ENCODE measurements around the gene PCK1. TPM values are rescaled to one million over a fixed set of nuclear protein-coding genes. Genes with fewer than 3 reads are reported as not detected.
"Not testable (repeated sequence)": the region's sequence is repeated elsewhere in the genome, so short reads cannot be mapped to it uniquely, and the experiment has no call there.

The PCK1 gene
- polyA plus RNA-seq (2013, experiment 1 of 2; ENCODE audit: insufficient read length), result not detected
- 0.32 TPM for polyA plus RNA-seq (2013, experiment 2 of 2; ENCODE audit: insufficient read length)

DNA sequence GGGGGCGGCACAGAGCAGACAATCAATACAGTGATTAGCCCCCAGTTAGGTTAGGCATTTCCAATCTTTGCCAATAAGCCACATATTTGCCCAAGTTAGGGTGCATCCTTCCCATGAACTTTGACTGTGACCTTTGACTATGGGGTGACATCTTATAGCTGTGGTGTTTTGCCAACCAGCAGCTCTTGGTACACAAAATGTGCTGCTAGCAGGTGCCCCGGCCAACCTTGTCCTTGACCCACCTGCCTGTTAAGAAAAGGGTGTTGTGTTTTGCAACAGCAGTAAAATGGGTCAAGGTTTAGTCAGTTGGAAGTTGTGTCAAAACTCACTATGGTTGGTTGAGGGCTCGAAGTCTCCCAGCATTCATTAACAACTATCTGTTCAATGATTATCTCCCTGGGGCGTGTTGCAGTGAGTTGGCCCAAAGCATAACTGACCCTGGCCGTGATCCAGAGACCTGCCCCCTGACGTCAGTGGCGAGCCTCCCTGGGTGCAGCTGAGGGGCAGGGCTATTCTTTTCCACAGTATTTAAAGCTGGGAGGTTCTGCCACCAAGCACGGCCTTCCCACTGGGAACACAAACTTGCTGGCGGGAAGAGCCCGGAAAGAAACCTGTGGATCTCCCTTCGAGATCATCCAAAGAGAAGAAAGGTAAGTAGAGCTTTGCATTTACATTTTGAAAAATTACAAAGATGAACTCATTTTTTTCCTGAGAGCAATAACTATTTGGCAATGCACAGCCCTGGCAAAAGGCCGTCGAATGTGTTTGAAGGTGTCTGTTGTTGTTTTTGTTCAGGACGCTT lies at the start of gene PCK1:
TSS of gene PCK1 (plus strand) at position 557 of the 802 bp plus-strand sequence. CDS start 302 bp downstream, outside the sequence.
- DNase-seq, result peak; percentile 5

DNA sequence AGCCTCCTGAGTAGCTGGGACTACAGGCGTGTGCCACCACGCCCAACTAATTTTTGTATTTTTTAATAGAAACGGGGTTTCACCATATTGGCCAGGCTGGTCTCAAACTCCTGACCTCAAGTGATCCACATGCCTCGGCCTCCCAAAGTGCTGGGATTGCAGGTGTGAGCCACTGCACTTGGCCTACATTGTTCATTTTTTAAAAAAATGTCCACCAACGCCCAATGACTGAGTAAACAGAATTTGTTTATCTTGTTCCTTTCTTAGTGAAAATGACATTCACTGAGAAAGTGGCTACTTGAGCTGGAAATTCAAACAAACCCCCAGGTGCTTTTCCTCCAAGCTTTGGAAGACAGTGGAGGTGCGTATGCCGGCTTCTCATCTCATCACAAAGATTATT lies 49.2 kb upstream of the PCK1 start:
- not testable (repeated sequence) for DNase-seq

DNA sequence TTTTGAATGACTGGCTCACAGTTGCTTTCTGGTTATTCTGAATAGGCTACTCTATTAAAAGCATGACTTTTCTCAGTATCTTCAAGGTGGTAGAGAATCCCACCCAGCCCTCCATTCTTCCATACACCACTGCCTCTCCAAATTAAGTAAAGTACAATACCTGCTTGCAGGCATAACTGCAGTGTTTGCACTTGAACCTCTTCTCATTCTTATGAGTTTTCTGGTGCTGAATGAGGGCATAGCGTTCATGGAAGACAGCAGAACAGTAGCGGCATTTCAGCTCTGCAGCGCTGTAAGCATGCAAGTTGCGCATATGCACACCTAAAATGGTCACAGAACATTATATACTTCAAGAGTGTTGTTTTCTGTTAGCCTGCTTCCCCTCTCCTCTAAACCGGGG lies 48.5 kb upstream of the PCK1 start:
- no peak for DNase-seq

DNA sequence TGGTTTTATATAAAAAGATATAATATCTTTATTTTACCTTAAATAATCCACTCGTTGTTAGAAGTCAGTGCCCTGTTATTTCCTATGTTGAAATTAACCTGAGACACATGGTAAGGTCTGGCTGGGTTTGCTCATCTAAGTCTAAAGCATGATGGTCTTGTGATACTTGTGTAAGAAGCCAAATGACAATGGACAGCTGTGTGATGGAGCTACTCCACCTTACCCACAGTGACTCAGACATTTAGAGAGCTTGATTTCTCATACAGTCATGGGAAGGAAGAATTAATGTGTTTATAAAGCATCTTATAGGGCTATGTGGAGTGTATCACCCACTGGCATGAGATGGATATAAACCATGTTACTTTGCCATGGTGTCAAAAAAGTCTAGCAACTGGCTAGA lies 47.7 kb upstream of the PCK1 start:
- DNase-seq, result no peak

DNA sequence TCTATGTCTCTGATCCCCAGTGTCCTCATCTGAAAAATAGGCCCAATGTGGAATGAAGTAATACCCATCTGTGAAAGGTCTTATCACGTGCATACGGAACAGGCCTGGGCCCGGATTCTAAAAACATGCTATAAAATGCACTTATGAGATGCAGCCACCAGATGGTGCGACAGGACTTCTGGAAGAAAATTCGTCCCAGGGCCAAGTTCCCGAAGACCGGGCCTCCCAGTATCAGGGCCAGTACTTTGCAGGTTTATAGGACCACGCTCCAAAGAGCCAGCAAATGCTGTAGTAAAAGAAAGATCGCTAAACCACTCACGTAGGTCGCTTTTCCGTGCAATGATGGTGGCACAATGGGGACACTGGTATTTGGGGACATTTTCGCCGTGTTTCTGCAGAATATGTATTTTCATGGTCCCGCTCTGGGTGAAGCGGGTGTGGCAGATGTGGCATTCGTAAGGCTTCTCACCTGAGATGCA lies 46.6 kb upstream of the PCK1 start:
- peak; percentile 55 for DNase-seq

DNA sequence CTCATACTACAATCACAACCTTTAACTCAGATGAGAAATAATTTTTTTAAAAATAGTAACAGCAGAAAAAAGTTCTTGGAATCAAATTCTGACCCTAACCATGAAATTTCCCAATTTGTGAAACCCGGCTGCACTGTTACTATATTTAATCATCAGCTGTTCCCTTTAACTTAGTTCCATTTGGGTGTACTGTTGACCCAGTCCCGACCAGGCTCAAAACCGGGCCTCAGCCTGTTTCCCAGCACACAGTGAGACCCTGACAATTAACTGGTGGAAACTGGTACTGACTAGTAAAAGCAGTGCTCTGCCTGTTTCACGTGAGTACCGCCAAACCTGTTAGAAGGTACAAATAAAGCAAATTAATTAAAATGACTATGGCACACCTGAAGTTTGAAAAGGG lies 43.0 kb upstream of the PCK1 start:
- DNase-seq, result no peak

DNA sequence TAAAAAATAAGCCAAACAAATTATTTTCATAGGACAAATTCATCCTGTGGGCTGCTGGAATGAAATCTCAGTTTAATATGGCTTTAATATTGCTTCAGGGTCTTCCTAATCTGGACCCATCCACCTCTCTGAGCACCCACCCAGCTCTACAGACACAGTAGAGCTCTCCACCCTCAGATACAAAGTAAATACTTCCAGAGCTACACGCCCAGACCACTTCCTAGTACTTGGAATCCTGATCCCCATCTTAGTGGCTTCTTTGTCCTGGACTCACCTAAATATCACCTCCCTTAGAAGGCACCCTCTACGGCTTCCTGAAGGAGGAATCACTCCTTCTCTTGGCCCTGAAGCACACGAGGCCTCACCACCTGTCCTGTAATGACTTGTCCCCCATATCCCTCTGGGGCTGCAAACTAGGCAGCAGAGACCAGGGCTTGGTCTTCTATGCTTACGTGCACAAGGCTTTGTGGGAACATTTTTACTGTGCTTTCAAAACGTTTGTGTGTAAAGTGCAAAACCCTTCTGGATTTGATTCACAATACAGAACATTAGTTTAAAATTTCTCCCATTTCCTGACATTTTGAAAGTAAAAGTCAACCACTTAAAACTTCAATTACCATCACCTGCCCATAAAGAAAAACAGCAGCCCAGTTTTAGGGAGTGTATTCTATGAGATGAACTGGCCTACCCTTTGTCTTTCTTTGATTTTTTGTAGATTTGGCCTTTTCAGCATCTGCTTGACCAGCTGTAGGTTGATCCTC lies 38.4 kb upstream of the PCK1 start:
- no peak for DNase-seq

DNA sequence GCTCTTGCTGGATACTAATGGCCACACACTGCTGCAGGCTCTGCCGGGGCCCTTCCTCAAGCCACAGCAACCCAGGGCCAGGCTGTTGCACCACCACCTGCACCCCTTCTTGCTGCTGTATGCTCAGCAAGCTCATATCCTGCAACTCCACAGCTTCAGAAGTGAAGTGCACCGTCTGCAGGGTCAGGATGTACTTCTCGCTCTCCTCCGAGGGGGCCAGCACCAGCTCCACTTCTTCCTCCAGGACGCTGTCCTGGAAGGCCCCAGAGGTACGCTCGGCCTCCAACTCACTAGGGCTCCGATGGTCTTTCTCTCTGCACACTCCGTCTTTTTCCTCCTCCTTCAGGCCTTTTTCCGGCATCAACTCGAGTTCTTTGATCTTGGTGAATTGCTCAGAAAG lies 37.1 kb upstream of the PCK1 start:
- DNase-seq, result no peak

DNA sequence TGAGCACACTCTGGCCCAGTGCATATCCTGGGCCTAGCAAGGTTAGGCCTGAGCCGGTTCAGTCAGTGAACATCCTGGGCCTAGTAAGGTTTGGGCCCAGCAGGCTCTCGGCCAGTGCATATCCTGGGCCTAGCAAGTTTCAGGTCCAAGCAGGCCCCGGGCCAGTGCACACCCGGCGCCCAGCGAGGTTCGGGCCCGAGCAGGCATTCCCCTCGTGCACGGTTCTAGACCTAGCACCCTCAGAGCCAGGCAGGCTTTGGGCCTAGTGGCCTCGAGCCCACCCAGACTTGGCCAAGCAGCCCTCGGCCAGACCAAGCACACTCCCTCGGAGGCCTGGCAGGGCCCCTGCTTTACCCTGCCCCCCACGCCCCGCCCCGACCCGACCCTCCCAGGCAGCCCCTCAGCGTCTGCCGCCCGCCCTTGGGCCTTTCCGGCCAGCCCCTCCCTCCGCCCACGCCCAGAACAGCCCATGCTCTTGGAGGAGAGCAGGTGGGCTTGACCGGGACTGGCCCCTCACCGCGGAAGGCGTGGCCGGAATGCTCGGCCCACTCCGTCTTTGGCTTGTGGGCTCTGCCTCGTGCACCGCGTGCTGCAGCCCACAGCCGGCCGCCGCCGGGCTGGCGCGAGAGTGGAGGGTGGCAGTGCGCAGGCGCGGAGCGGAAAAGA lies 36.3 kb upstream of the PCK1 start, which contains the start of gene CTCFL:
TSS of gene CTCFL (minus strand) at position 630 of the 666 bp plus-strand sequence. CDS start 935 bp downstream, outside the sequence.
- DNase-seq, result no peak

DNA sequence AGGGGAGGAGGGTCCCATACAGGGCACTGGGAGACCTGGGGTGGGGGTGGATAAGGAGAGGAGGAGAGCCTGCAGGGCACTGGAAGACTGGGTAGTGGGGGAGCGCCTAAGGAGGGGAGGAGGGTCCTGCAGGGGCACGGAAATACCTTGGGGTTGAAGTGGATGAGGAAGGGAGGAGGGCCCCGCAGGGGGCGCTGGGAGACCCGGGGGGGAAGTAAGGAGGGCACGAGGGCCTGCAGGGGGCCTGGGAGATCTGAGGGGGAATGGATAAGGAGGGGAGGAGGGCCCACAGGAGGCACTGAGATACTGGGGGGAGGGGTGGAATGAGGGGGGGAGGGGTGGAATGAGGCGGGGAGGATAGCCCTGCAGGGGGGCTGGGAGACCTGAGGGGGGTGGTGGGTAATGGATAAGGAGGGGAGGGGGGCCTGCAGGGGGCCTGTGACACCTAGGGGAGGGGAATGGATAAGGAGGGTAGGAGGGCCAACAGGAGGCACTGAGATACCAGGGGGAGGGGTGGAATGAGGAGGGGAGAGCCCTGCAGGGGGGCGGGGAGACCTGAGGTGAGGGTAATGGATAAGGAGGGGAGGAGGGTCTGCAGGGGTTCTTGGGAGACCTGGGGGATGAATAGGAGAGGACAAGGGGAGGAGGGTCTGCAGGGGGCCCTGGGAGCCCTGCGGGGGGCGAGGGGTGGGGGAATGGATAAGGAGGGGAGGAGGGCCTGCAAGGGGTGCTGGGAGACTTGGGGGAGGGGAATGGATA lies 35.4 kb upstream of the PCK1 start:
- no peak for DNase-seq

DNA sequence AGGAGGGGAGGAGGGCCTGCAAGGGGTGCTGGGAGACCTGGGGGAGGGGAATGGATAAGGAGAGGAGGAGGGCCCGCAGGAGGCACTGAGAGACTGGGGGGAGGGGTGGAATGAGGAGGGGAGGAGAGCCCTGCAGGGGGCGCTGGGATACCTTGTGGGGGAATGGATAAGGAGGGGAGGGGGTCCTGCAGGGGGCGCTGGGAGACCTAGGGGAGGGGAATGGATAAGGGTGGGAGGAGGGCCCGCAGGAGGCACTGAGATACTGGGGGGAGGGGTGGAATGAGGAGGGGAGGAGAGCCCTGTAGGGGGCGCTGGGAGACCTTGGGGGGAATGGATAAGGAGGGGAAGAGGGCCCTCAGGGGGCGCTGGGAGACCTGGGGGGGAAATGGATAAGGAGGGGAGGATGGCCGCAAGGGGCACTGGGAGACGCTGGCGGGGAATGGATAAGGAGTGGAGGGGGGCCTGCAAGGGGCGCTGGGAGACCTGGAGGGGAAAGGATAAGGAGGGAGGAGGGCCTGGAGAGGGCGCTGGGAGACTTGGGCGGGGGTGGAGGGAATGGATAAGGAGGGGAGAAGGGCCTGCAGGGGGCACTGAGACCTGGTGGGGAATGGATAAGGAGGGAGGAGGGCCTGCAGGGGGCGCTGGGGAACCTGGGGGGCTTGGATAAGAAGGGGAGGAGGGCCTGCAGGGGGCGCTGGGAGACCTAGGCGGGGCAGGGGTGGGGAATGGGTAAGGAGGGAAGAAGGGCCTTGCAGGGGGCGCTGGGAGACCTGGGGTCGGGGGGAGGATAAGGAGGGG lies 34.6 kb upstream of the PCK1 start:
- no peak for DNase-seq

DNA sequence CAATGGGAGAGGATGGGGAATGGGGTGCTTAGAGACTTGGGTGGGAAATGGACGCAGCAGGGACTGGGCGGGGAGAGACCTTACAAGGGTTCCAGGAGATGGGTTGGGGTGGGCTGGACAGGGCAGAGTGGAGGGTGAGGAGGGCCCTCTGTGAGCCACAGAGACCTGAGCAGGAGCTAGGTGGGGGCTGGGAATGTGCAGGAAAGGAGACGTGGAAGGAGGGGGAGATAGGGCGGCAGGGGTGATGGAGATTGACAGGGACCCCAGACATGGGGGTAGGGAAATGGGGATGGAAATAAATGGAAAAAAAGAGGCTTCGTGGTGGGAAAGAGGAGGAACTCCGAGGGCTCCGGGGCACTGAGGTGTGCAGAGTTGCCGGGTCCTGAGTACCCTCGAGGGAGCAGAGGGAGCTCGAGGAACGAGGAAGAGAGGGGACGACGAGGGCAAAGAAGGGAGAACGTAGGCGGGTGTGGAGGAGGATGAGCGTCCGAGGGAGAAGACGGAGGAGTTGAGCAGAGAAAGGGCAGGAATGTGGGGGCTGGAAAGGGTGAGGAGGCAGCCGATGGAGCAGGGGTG lies 33.9 kb upstream of the PCK1 start:
- no peak for DNase-seq

DNA sequence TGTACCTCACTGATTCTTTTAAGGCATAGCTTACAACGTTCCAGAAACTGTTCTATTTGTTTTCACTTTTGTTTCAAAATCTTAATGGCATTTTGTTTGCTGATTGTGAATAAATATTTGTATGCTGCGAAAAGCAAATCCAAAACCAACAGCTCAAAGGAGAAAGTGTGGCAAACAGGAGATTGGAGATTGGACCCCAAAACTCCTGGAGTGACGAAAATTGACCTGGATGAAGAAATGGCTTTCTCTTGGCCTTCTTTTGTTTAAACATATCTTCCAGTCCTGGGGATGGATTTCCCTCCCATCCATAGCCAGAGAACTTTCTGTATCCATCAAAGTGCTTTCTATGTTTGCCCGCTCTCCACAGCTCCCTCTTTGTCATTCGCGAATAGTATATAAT lies 33.2 kb upstream of the PCK1 start:
- no peak for DNase-seq

DNA sequence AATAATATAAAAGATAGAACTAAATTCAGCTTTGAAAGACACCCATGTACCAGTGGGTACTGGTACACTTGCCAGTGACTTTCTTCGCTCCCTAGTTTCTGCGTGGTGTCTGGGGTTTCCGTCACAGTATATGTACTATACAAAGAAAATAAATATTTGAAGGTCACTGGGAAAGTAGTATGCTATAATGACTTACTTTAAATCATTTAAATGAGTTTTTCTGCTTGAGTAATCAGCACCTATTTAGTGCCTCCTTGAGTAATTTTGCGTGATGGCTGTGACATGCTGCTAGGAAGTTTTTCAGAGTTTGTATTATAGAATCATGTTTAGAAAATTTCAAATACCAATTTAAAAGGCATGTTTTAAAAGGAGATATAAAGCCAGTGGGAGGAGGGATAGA lies 32.8 kb upstream of the PCK1 start:
- no peak for DNase-seq

DNA sequence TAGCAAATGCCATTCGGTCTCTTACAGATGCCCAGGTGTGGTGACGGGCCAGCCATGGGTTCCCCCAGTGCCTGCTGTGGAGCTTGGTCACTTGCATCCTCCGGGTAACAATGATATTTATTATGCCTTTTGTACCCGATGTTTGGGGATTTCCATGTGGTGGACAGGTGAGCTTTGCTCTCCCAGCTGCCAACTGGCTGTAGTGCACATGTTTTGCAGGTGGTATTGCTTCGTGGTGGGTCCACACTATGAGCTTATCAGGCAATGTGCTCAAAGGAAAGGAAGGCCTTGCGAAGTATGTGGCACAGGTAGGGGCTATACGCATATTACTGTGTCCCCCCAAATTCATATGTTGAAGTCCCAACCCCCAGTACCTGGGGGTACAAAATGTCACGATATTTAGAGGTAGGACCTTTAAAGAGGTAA lies 31.7 kb upstream of the PCK1 start:
- no peak for DNase-seq

DNA sequence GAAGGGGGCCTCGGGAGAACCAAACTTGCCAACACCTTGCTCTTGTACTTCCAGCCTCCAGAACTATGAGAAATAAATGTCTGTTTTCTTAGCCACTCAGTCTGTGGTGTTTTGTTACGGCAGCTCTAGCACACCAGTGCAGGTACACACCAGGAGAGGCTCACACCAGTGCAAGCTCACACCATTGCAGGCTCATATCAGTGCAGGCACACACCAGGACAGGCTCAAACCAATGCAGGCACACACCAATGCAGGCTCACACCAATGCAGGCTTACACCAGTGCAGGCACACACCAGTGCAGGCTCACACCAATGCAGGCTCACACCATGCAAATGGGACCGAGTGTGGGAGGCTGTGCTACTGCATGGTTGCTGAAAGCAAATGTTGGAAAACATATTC lies 31.1 kb upstream of the PCK1 start:
- no peak for DNase-seq

DNA sequence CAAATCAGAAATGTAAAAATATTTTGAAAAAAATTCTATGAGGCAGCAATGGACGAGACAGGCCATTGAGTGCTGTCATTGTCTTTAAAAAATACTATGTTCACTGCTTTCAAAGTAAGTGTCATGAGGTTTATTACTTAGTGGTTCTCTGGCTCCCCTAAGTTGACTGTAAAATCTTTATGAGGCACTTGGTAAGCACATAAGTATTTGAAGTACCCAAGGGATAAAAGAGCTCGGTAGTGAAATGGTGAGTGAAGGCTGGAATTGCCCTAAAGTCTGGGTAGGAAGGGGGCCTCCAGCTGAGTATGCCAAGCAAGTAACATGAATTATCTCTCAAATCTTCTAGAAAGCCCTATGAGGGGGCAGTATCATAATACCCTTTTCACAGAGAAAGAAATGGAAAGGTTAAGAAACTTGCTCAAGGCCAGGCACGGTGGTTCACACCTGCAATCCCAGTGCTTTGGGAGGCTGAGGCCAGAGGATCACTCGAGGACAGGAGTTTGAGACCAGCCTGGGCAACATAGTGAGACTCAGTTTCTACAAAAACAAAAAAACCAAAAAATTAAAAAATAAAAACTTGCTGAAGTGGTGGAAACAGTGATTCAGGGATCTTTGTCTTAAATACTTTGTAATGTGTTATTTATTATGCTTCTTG lies 30.5 kb upstream of the PCK1 start:
- no peak for DNase-seq

DNA sequence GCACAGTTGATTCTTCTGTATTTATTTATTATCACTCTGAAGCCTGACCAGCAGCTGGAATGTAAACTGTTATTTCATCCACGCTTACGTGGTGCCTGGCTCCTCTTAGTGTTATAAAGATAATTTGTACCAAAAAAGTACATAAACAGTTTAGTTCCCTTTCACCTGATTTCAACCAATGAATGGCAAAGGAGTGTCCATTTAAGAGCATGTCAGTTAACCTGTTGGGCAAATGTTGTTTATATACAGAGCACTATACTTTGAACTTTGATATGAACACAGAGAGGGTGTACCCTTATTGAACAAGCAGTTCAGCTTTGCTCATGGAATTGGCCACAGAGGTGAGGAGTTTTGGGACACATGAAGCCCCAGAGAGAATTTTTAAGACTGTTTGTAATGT lies 28.8 kb upstream of the PCK1 start:
- DNase-seq, result no peak

DNA sequence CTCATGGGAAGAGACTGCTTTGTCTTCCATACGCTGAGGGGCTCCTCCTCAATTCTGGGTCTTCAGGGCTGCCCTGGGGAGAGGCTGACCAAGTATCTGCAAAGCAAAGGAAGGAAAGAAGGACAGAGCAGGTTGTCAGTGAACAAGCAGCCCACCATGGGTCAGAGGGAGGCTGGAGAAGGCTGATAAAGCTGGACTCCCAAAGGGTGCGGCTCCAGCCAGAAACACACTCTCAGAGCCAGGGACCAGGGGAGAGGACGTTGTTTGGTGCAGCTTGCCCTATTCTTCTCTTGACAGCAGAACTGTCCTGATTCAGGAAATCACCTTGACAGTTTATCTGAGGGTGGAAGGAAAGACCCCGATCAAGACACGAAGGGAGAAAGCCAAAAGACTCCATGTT lies 25.6 kb upstream of the PCK1 start:
- DNase-seq, result no peak

DNA sequence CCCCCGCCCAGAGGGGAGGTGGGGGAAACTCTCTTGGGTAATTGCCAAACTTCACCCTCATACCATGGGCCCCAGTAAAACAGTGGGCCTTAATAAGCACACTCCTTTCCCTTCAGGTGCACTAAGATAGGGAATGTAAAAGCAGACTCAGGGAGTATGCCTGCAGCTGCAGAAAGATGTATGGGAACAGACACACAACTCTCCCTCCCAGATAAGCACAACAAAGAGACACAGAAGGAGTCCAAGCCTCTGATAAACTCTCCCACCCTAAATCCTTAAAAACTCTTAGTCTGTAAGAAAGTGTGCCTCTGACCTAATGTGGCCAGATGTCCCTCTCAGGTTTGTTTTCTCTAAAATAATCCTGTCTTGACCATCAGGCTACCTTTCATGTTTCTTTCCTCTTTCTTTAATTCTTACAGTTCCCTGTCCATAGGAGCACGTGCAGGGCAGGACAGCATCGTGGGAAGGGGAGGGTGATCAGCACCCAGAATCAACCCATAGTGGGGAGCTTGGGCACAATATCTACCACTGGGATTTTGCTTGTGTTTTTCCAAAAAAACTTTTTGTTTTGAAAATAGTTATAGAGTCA lies 24.7 kb upstream of the PCK1 start:
- DNase-seq, result no peak

Measured in fibroblast of skin of scalp (primary cell).